ENCODE results near the gene SMOC2. TPM values are rescaled to one million over a fixed set of nuclear protein-coding genes. Genes with fewer than 3 reads are reported as not detected.

Gene SMOC2
- total RNA-seq, 1 experiment from 2014 or later, result 0.42 TPM

GRCh38 chr6:168624540-168624939 is 183.6 kb downstream of the SMOC2 start (continued):
- TF ChIP-seq REST (IDR thresholded peaks at IDR 0.05; ENCODE audit: low read depth), result no peak
- TF ChIP-seq EGR1 (IDR thresholded peaks at IDR 0.05; ENCODE audit: low read depth), result no peak
- no peak for TF ChIP-seq ATF3 (IDR thresholded peaks at IDR 0.05)
- TF ChIP-seq TCF7L2 (IDR thresholded peaks at IDR 0.05; ENCODE audit: borderline replicate concordance, extremely low read depth, insufficient read depth, insufficient read length), result no peak

- H3K4me2 ChIP-seq (ENCODE audit: low read length), result no peak overlapping the region
- H3K27ac ChIP-seq (ENCODE audit: low read depth, low read length), result no peak overlapping the region
- DNase-seq (ENCODE audit: low read depth, low spot score), result no peak
- no peaks in the 10 kb centered on the region for H3K36me3 ChIP-seq (ENCODE audit: control insufficient read depth in 1 of 2, insufficient read depth in 2 of 2, low read length in 2 of 2)
- ChIA-PET CTCF (no interaction called here), POLR2A (no interaction called here), RAD21 (ENCODE audit: low non-redundant PET in 1 of 2, low total read pairs in 2 of 2, uncharacterized antibody in 2 of 2, unreplicated experiment in 2 of 2) (no interaction called here)
- no peak overlapping the region for H3K9ac ChIP-seq (ENCODE audit: low read length)
- H2AFZ ChIP-seq (ENCODE audit: low read depth, low read length, poor library complexity, severe bottlenecking), result no peak overlapping the region
- ATAC-seq, result no peak
- H3K9me2 ChIP-seq (ENCODE audit: insufficient read depth), result no peaks in the 10 kb centered on the region
- no peaks in the 10 kb centered on the region for H3K27me3 ChIP-seq (ENCODE audit: insufficient read depth, low read length)
- H3K9me3 ChIP-seq (ENCODE audit: control insufficient read depth in 1 of 2, insufficient read depth in 1 of 2, low read depth in 1 of 2, low read length in 2 of 2), result no peaks in the 10 kb centered on the region
- no peak overlapping the region for H3K4me3 ChIP-seq (replicated peaks in 1 of 2; ENCODE audit: low read depth in 1 of 2, low read length in 2 of 2)
- no peaks in the 10 kb centered on the region for H4K20me1 ChIP-seq (ENCODE audit: insufficient read depth)
- no TSS peak for BruUV-seq (replicated peaks)
- H3K4me1 ChIP-seq (ENCODE audit: control insufficient read depth in 1 of 2, insufficient read depth in 2 of 2, low read length in 2 of 2), result no peaks in the 10 kb centered on the region
- intact Hi-C loops (cut with micrococcal nuclease), result no loop called here
- TF ChIP-seq MAX (IDR thresholded peaks at IDR 0.05) (no peak), FOSL1 (IDR thresholded peaks at IDR 0.05; ENCODE audit: low read depth) (no peak), EZH2phosphoT487 (IDR thresholded peaks at IDR 0.05; ENCODE audit: borderline replicate concordance) (no peak), ATF3 (IDR thresholded peaks at IDR 0.05) (no peak), CEBPB (IDR thresholded peaks at IDR 0.05; ENCODE audit: low read depth) (no peak), ZNF274 (IDR thresholded peaks at IDR 0.05; ENCODE audit: low read depth, low read length) (no peak), YY1 (IDR thresholded peaks at IDR 0.05; ENCODE audit: extremely low read depth, insufficient replicate concordance, low read depth, low read length) (no peak), TCF7L2 (IDR thresholded peaks at IDR 0.05; ENCODE audit: borderline replicate concordance, extremely low read depth, insufficient read depth, insufficient read length) (no peak), REST (IDR thresholded peaks at IDR 0.05; ENCODE audit: low read depth) (no peak), POLR2AphosphoS5 (IDR thresholded peaks at IDR 0.05; ENCODE audit: low read depth, low read length) (no peak), ZFX (IDR thresholded peaks at IDR 0.05) (no peak), CBX3 (IDR thresholded peaks at IDR 0.05; ENCODE audit: low read depth) (no peak), ZBTB33 (IDR thresholded peaks at IDR 0.05; ENCODE audit: extremely low read depth, insufficient replicate concordance, low read length) (no peak), JUND (IDR thresholded peaks at IDR 0.05) (no peak)
- H3K79me2 ChIP-seq (ENCODE audit: insufficient read depth, low read length), result no peaks in the 10 kb centered on the region
These were observed 184.0 kb downstream of the SMOC2 start for GRCh38 chr6:168624948-168625347.
